GM12891 (cell line): ENCODE data around the gene HOXB9.

ENCODE experiments used
- DNase-seq: peaks from one replicate; pipeline ENCODE4 v3.0.0; 2011; ENCODE audit warnings: low spot score; ENCODE audit not compliant: insufficient read length
- FAIRE-seq: peaks from 2 replicates; lab custom pipeline; 2011; peaks lifted over from hg19 to GRCh38; lab: Jason Lieb, UNC
- PAX5 ChIP-seq: IDR thresholded peaks from 2 replicates; pipeline ENCODE4 v1.6.1; 2011; ENCODE audit warnings: low read length, moderate library complexity, mild to moderate bottlenecking; ENCODE audit not compliant: insufficient read depth, severe bottlenecking
- POLR2A ChIP-seq: IDR thresholded peaks from 2 replicates; pipeline ENCODE4 v1.6.1; 2011; ENCODE audit warnings: low read depth, low read length, control low read depth
- POLR2AphosphoS5 ChIP-seq: IDR thresholded peaks from 2 replicates; pipeline ENCODE4 v1.6.1; 2011; ENCODE audit warnings: low read depth, low read length, control low read depth
- POU2F2 ChIP-seq: IDR thresholded peaks from 2 replicates; pipeline ENCODE4 v1.6.1; 2011; ENCODE audit warnings: low read depth, mild to moderate bottlenecking, control low read depth, low read length, moderate library complexity
- SPI1 ChIP-seq: IDR thresholded peaks from 2 replicates; pipeline ENCODE4 v1.6.1; 2011; ENCODE audit warnings: low read depth, low read length, control low read depth
- TAF1 ChIP-seq: IDR thresholded peaks from 2 replicates; pipeline ENCODE4 v1.6.1; 2011; ENCODE audit warnings: low read depth, low read length, control low read depth

HOXB9 gene

GRCh38 chr17:48587276-48588073 lies 38.7 kb downstream of the HOXB9 start:
- FAIRE-seq = no peak
- TF ChIP-seq TAF1 (no peak), POLR2AphosphoS5 (no peak), POLR2A (no peak), SPI1 (no peak), POU2F2 (no peak), PAX5 (no peak)
- no peak for DNase-seq

- TF ChIP-seq POLR2A (no peak), TAF1 (no peak), POLR2AphosphoS5 (no peak), POU2F2 (peak; percentile 57; the same call in 1 of the 2 replicates), PAX5 (no peak), SPI1 (no peak)
- peak; percentile 38 for FAIRE-seq
- no peak for DNase-seq
Observed at GRCh38 chr17:48586355-48587258, 39.6 kb downstream of the HOXB9 start.

DNA sequence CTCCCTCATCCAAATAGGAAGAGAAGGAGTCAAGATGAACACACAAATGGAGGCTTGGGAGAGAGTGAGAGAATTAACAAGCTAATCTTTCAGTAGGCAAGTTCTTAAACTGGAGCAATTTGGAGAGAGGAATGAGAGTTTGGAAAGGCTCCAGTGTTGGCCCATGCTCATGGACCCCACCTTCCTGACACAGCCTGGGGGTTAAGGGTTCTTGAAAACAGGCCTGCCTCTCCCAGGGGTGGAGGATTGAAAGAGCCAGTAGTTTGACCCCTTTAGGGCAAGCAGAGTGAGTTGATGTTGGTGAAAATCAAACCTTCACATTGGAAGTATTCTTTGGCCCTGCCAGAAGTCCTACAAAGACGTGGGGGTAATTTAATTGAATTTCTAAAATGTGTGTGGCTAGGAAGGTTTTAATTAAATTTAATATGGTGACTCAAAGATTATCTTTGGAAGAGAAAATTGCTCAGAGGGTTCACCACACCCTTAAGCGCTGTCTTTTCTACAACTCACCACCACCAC lies 41.9 kb downstream of the HOXB9 start:
- FAIRE-seq = no peak
- TF ChIP-seq POLR2AphosphoS5 (no peak), PAX5 (no peak), SPI1 (no peak), POLR2A (no peak), POU2F2 (no peak), TAF1 (no peak)
- DNase-seq = no peak

DNA sequence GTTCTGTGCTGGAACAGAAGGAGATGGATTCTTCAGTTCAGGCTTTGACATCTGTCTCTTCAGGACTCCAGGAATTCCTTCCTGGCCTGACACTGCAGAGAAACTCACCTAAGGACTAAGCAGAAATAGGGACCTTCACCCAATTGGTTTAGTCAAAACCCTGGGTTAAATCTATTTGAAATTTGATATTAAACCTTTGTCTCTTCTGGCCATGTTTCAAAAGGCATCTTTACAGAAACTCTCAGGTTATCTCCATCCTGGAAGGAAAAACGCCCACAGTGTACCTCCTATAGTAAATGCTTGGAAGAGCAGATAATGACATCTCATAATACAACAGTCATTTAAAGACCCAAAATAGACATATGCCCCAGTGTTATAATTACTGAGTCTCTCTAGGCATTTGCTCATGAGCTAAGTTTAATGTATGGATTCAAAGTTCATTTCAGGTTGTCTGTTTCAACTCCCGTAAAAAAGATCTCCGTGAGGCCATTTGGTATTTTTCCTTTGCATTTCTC lies 42.4 kb downstream of the HOXB9 start:
- DNase-seq = no peak
- no peak for TF ChIP-seq PAX5

GRCh38 chr17:48582750-48583069 lies 43.4 kb downstream of the HOXB9 start:
- DNase-seq (no peak), FAIRE-seq (no peak)

More for the DNA sequence above, 42.4 kb downstream of the HOXB9 start:
- no peak for FAIRE-seq

DNA sequence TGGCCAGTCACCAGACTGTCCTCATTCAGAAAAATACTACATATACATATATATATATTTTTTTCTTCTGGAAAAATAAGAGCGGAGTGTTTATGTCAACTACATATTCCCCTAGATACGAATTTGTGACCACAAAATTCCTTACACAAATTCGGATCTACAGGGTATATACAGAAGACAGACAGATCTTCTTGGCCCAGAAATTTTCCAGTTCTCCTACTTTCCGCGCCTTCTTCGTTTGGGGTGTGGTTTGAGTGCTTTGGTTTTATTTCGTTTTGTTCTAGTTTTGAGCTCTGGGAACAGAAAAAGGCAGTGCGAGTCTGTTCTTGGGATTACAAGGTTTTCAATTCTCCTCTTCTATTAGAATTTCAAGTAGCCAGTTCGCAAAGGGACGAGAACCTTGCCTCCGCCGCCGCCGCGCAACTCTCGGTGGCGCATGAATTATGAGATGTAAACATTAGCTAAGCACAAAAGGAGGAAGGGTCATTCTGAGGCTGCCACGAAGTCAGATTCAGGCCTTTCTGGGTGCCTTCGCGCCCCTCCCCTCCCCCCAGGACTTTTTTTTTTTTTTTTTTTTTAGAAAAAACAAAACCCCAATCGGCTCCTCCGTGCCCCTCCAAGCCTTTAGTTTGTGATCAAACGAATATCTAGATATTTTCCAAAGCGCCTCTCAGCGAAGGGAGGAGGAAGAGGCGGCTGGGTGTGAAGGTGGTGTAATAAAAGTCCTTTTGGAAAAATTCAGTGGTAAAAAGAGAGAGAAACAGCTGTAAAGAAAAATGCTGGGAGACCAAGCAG lies 46.2 kb downstream of the HOXB9 start:
- TF ChIP-seq POLR2AphosphoS5 (no peak), POU2F2 (no peak), TAF1 (no peak), POLR2A (no peak), PAX5 (no peak), SPI1 (no peak)
- DNase-seq = no peak

More at GRCh38 chr17:48582750-48583069, 43.4 kb downstream of the HOXB9 start:
- no peak for TF ChIP-seq SPI1

GRCh38 chr17:48579471-48579759 lies 46.7 kb downstream of the HOXB9 start:
- no peak for TF ChIP-seq POLR2A
- no peak for TF ChIP-seq SPI1
- no peak for TF ChIP-seq POU2F2
- TF ChIP-seq TAF1 = no peak
- TF ChIP-seq PAX5 = no peak
- TF ChIP-seq POLR2AphosphoS5 = no peak
- no peak for FAIRE-seq

More for the DNA sequence above, 46.2 kb downstream of the HOXB9 start:
- peak; percentile 50 for FAIRE-seq

DNA sequence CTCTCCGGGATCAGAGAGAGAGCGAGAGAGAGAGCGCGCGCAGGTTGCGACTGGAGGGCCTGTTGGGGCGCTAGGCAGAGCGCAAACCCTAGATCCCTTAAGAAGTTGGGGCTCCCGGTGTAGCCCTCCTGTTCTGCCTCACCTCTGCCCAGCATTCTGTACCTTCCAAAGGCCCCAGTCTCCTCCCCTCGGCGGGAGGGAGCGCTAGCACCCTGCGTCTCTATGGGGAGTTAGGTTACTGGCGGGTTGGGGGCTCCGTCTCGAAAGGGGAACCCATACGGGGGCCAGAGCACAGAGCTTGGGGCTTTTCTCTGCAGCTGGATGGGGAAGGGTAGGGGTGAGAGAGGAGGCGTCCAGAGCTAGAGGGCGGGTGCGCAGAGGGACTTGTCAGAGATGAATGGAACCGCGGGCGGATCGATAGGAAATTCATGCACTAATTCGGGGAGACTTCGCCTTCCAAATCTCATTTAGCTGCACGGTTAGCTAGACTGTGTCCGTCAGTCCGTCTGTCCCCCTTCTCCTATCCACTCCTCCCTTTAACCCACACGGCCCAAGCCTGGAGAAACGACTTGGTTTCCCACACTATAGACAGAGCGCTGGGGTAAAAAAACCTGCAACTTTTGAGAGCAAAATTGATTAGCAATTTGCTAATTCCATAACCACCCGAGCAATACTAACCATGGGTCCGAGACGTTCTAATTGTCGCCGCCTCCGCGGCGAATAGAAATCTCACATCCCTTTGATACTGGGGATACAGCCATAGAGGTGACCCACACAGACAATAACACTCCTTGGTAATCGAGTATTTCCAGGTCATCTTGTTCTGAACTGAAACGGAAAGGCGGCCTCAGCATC lies 47.3 kb downstream of the HOXB9 start:
- no peak for DNase-seq

More at GRCh38 chr17:48579471-48579759, 46.7 kb downstream of the HOXB9 start:
- no peak for DNase-seq

More for the DNA sequence above, 47.3 kb downstream of the HOXB9 start:
- TF ChIP-seq POLR2AphosphoS5 (no peak), TAF1 (0 out of 2 replicates have a peak, but pooled peaks have one; percentile 36), POLR2A (no peak), SPI1 (no peak), PAX5 (no peak), POU2F2 (no peak)
- peak; percentile 81 for FAIRE-seq
